ENCODE measurements around the gene CFAP52.
"Not testable (repeated sequence)": the region's sequence is repeated elsewhere in the genome, so short reads cannot be mapped to it uniquely, and the experiment has no call there.

CFAP52 gene

GRCh38 chr17:9645851-9646545 is 69.6 kb downstream of the CFAP52 start:
- peaks cover 9% of the 10 kb centered on the region for H3K4me1 Mint-ChIP-seq
- no peak overlapping the region for H3K27ac Mint-ChIP-seq
- no peaks in the 10 kb centered on the region for H3K9me3 Mint-ChIP-seq
- ATAC-seq (ENCODE audit: low read depth) (no peak), DNase-seq (ENCODE audit: low spot score in 2 of 2) (peak in 1 of 2 donors; percentile 16)
- H3K4me3 Mint-ChIP-seq: peak overlapping the region; percentile 68
- H3K27me3 Mint-ChIP-seq: peaks cover 23% of the 10 kb centered on the region
- no peaks in the 10 kb centered on the region for H3K36me3 Mint-ChIP-seq

- ATAC-seq (ENCODE audit: low read depth) (no peak), DNase-seq (ENCODE audit: low spot score in 2 of 2) (no peak)
- H3K4me1 Mint-ChIP-seq: peaks cover 9% of the 10 kb centered on the region
- no peaks in the 10 kb centered on the region for H3K36me3 Mint-ChIP-seq
- H3K27ac Mint-ChIP-seq: no peak overlapping the region
- H3K4me3 Mint-ChIP-seq: peak overlapping the region; percentile 68
- peaks cover 24% of the 10 kb centered on the region for H3K27me3 Mint-ChIP-seq
- H3K9me3 Mint-ChIP-seq: no peaks in the 10 kb centered on the region
These were observed 70.1 kb downstream of the CFAP52 start for GRCh38 chr17:9646546-9646885.

DNA sequence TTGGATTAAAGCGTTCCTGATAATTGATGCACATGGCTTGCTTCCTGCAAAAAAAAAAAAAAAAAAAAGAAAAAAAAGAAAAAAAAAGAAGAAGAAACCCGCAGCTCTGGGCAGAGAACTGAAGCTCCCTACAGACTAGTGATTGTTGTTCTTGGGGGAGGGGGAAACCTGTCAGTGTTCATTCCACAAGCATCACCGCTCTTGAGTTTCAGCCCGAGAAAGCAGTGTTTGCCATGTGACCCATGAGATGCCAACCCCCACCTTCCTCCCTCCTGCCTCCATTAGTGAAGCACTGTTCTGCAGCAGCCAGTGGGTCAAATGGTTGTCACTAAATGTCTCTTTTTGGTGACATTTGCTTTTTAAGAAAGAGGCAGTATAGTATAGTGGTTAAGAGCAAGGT is 70.6 kb downstream of the CFAP52 start:
- ATAC-seq (ENCODE audit: low read depth) (no peak), DNase-seq (ENCODE audit: low spot score in 2 of 2) (no peak)
- no peak overlapping the region for H3K4me3 Mint-ChIP-seq
- no peaks in the 10 kb centered on the region for H3K9me3 Mint-ChIP-seq
- peaks cover 25% of the 10 kb centered on the region for H3K27me3 Mint-ChIP-seq
- H3K27ac Mint-ChIP-seq: no peak overlapping the region
- H3K36me3 Mint-ChIP-seq: no peaks in the 10 kb centered on the region
- H3K4me1 Mint-ChIP-seq: peaks cover 9% of the 10 kb centered on the region

DNA sequence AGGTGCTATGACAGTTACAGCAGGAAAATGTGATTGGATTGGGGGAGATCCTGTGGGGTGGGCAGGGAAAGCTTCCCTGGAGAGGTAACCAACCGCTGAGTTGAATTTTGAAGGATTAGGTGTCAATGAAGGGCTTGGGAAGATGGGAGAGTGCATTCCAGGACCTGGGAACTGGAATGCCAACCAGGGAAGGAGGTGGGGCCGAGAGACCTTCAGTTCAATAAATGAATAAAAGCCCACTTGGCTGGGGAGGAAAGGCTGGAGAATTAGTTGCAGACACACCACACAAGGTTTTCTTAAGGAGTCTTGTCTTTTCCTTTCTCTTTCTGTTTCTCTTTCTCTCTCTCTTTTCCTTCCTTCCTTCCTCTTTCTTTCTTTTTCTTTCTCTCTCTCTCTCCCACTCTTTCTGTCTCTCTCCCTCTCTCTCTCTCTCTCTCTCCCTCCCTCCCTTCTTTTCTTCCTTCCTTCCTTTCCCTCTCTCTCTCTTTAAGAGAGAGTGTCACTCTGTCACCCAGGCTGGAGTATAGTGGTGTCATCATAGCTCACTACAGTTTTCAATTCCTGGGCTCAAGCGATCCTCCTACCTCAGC is 72.2 kb downstream of the CFAP52 start:
- no peak for DNase-seq (ENCODE audit: low spot score in 2 of 2)
- peaks cover 24% of the 10 kb centered on the region for H3K27me3 Mint-ChIP-seq
- H3K4me3 Mint-ChIP-seq: no peak overlapping the region
- no peaks in the 10 kb centered on the region for H3K36me3 Mint-ChIP-seq
- no peak overlapping the region for H3K27ac Mint-ChIP-seq
- H3K9me3 Mint-ChIP-seq: no peaks in the 10 kb centered on the region
- ATAC-seq (ENCODE audit: low read depth): no peak
- peaks cover 9% of the 10 kb centered on the region for H3K4me1 Mint-ChIP-seq

GRCh38 chr17:9658593-9659211 is 82.3 kb downstream of the CFAP52 start:
- Mint-ChIP-seq H3K27ac (no peak overlapping the region), H3K4me1 (no peaks in the 10 kb centered on the region), H3K9me3 (peaks cover 4% of the 10 kb centered on the region), H3K36me3 (no peaks in the 10 kb centered on the region), H3K27me3 (peaks cover 8% of the 10 kb centered on the region), H3K4me3 (no peak overlapping the region)
- DNase-seq (ENCODE audit: low spot score in 2 of 2): no peak
- ATAC-seq (ENCODE audit: low read depth): no peak

DNA sequence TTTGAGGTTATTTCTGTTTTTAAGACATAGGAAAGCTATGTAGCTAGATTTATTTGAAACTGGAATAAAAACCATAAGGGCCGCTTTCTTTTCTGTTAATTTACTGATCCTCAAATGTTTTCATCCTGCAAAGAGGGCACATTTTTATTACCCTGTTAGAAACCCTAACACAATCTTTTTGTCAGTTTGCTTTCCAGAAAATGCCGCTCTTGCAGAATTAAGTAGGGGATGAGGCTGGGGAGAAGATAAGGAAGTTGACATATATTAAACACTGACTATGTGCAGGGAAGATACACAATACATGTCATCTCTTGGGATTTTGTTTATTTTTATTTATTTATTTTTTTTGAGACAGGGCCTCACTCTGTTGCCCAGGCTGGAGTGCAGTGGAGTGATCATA is 84.6 kb downstream of the CFAP52 start:
- peaks cover 12% of the 10 kb centered on the region for H3K27me3 Mint-ChIP-seq
- H3K36me3 Mint-ChIP-seq: peaks cover 3% of the 10 kb centered on the region
- H3K4me3 Mint-ChIP-seq: no peak overlapping the region
- no peaks in the 10 kb centered on the region for H3K4me1 Mint-ChIP-seq
- H3K9me3 Mint-ChIP-seq: peaks cover 8% of the 10 kb centered on the region
- no peak overlapping the region for H3K27ac Mint-ChIP-seq
- DNase-seq (ENCODE audit: low spot score in 2 of 2) (no peak), ATAC-seq (ENCODE audit: low read depth) (no peak)

DNA sequence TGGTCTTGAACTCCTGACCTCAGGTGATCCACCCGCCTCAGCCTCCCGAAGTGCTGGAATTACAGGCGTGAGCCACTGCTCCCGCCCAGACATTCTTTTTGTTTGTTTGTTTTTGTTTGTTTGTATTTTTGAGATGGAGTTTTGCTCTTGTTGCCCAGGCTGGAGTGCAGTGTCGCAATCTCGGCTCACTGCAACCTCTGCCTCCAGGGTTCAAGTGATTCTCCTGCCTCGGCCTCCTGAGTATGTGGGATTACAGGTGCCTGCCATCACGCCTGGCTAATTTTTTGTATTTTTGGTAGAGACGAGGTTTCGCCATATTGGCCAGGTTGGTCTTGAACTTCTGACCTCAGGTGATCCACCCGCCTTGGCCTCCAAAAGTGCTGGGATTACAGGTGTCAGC is 87.1 kb downstream of the CFAP52 start:
- not testable (repeated sequence) for H3K4me3 Mint-ChIP-seq; H3K27ac Mint-ChIP-seq; ATAC-seq (ENCODE audit: low read depth); DNase-seq (ENCODE audit: low spot score in 2 of 2); H3K36me3 Mint-ChIP-seq; H3K4me1 Mint-ChIP-seq; H3K9me3 Mint-ChIP-seq
- peaks cover 15% of the 10 kb centered on the region for H3K27me3 Mint-ChIP-seq

DNA sequence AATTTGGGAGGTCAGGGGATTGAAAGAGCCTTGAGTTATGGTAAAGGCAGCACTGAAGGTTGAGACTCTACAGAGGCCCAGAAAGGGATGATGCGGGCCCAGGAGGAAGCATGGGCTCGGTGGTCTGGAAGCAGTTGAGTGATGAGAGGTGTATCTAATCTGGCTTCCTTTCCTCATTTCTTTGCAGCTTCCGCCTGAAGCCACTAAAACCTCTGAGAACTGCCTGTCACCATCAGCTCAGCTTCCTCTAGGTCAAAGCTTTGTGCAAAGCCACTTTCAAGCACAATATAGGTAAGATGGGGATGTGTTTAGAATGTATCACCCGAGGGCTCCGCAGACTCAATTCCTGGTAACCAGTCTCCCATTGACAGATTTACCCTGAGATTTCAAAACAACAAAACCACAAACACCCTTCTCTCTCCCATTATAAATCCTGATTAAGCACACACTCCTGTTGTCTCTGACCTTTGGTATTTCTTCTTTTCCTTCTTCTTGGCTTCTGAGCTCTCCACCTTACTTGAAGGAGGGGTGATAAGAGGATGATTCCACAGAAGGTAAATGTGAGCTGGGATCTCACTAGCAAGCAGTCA is 90.1 kb downstream of the CFAP52 start:
- DNase-seq (ENCODE audit: low spot score in 2 of 2) (no peak), ATAC-seq (ENCODE audit: low read depth) (no peak)
- peaks cover 8% of the 10 kb centered on the region for H3K9me3 Mint-ChIP-seq
- no peak overlapping the region for H3K27ac Mint-ChIP-seq
- peaks cover 20% of the 10 kb centered on the region for H3K27me3 Mint-ChIP-seq
- H3K36me3 Mint-ChIP-seq: peaks cover 3% of the 10 kb centered on the region
- no peak overlapping the region for H3K4me3 Mint-ChIP-seq
- H3K4me1 Mint-ChIP-seq: no peaks in the 10 kb centered on the region

DNA sequence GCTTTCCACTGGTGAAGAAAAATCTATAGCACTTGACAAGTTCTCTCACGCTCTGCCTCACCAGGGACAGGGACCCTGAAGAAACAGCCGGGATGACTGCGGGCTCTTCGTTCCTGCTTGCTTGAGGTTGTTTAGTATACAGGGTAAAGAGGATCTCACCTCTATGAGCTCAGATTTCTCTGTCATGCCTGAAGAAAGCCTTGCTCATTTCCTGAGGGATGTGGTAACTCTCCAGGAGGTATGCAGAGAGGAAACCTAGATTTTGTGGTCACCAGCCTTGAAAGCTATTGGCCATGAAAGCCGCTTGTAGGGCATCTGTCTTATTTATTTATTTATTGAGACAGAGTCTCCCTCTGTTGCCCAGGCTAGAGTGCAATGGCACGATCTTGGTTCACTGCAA is 92.1 kb downstream of the CFAP52 start:
- H3K4me3 Mint-ChIP-seq: no peak overlapping the region
- peaks cover 5% of the 10 kb centered on the region for H3K9me3 Mint-ChIP-seq
- H3K27me3 Mint-ChIP-seq: peaks cover 18% of the 10 kb centered on the region
- no peak overlapping the region for H3K27ac Mint-ChIP-seq
- H3K4me1 Mint-ChIP-seq: no peaks in the 10 kb centered on the region
- ATAC-seq (ENCODE audit: low read depth): no peak
- DNase-seq (ENCODE audit: low spot score in 2 of 2): no peak
- H3K36me3 Mint-ChIP-seq: peaks cover 3% of the 10 kb centered on the region

- H3K36me3 Mint-ChIP-seq: no peaks in the 10 kb centered on the region
- no peak overlapping the region for H3K27ac Mint-ChIP-seq
- ATAC-seq (ENCODE audit: low read depth) (no peak), DNase-seq (ENCODE audit: low spot score in 2 of 2) (no peak)
- H3K4me1 Mint-ChIP-seq: no peaks in the 10 kb centered on the region
- no peak overlapping the region for H3K4me3 Mint-ChIP-seq
- peaks cover 16% of the 10 kb centered on the region for H3K27me3 Mint-ChIP-seq
- H3K9me3 Mint-ChIP-seq: peaks cover 1% of the 10 kb centered on the region
These were observed 93.1 kb downstream of the CFAP52 start for GRCh38 chr17:9669551-9670008.

DNA sequence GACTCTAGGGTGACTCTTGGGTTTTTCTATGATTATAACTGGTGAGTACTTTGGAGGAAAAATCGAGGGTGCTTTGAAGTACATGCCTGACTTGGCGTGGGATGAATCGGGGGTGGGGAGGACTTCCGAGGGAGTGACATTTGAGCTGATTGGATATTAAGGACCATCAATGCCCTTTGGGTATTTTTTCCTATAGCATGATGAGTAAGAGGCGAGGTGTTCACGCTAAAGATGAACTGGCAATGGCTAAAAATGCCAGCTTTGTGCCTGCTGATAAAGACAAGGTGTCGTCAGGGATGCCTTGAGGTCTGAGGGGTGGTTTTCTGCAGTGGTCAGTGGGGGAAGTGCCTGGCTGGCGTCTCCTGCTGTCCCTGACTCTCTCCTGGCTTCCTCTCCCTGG is 94.2 kb downstream of the CFAP52 start:
- Mint-ChIP-seq H3K36me3 (no peaks in the 10 kb centered on the region), H3K4me3 (no peak overlapping the region), H3K27me3 (peaks cover 14% of the 10 kb centered on the region), H3K9me3 (peaks cover 1% of the 10 kb centered on the region), H3K27ac (no peak overlapping the region), H3K4me1 (no peaks in the 10 kb centered on the region)
- DNase-seq (ENCODE audit: low spot score in 2 of 2) (no peak), ATAC-seq (ENCODE audit: low read depth) (no peak)

DNA sequence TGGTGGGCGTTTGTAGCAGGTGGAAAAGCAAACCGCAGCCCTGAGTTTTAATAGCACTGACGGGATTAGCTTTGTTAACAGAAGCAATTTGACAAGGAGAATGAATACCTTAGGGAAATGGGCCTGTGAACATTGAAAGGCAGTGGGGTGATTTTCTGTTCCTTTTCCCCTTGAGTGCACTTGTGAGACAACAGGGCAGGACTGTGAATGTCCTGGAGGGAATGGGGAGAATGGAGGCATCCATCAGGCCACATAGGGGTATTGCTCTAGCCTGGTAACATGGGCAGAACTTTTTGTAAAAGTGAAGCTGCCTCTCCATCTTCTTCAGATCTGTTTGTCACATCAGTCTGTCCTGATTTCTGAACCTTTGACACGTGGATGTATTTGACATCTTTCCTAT is 95.1 kb downstream of the CFAP52 start:
- no peaks in the 10 kb centered on the region for H3K9me3 Mint-ChIP-seq
- H3K27me3 Mint-ChIP-seq: peaks cover 12% of the 10 kb centered on the region
- no peak overlapping the region for H3K27ac Mint-ChIP-seq
- ATAC-seq (ENCODE audit: low read depth) (no peak), DNase-seq (ENCODE audit: low spot score in 2 of 2) (no peak)
- no peaks in the 10 kb centered on the region for H3K36me3 Mint-ChIP-seq
- H3K4me1 Mint-ChIP-seq: no peaks in the 10 kb centered on the region
- no peak overlapping the region for H3K4me3 Mint-ChIP-seq

DNA sequence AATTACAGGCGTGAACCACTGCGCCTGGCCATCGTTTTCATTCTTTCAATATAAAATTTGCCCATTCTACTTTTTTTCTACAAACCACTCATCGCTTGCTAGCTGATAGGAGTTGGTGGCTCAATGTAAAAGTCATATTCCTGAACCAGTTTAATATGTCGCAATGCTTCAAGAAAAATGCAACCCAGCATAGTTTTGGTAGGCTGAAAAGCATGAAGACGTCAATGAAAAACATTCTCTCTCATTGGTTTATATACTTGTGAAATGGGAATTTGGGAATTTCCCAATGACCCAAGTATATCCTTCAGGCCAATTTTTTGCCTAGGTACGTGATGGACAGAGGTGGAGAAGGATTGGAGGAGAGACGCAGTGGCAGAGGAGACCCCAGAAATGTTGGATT is 95.8 kb downstream of the CFAP52 start:
- no peaks in the 10 kb centered on the region for H3K9me3 Mint-ChIP-seq
- DNase-seq (ENCODE audit: low spot score in 2 of 2) (no peak), ATAC-seq (ENCODE audit: low read depth) (no peak)
- peaks cover 12% of the 10 kb centered on the region for H3K27me3 Mint-ChIP-seq
- no peaks in the 10 kb centered on the region for H3K36me3 Mint-ChIP-seq
- H3K4me1 Mint-ChIP-seq: no peaks in the 10 kb centered on the region
- H3K27ac Mint-ChIP-seq: no peak overlapping the region
- H3K4me3 Mint-ChIP-seq: no peak overlapping the region

DNA sequence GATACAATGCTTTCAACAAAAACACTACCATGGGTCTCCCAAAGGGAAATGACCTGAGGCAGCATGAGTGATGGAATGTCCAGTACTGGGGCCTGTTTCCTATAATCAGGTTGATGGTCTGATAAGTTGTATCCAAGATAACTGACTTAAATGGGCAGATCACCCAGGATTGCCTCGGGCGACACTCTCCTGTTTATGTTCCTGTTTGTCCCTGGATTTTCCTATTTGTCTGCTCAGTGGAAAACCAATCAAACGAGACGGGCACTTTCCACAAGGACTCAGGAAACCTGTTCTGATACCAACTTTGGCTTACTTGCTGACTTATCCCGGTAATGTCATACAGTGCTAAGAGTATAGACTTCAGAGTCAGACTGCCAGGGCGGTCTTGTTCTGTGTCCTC is 96.2 kb downstream of the CFAP52 start:
- Mint-ChIP-seq H3K27me3 (peaks cover 8% of the 10 kb centered on the region), H3K4me3 (no peak overlapping the region), H3K36me3 (no peaks in the 10 kb centered on the region), H3K27ac (no peak overlapping the region), H3K9me3 (no peaks in the 10 kb centered on the region), H3K4me1 (no peaks in the 10 kb centered on the region)
- DNase-seq (ENCODE audit: low spot score in 2 of 2): no peak
- no peak for ATAC-seq (ENCODE audit: low read depth)

All from memory B cell (primary cell).